ENCODE data around the gene IQCM. TPM values are rescaled to one million over a fixed set of nuclear protein-coding genes. Genes with fewer than 3 reads are reported as not detected.

Gene IQCM
- polyA plus RNA-seq, 1 of the 3 experiments (the other 2 are of a cell fraction): not detected

DNA sequence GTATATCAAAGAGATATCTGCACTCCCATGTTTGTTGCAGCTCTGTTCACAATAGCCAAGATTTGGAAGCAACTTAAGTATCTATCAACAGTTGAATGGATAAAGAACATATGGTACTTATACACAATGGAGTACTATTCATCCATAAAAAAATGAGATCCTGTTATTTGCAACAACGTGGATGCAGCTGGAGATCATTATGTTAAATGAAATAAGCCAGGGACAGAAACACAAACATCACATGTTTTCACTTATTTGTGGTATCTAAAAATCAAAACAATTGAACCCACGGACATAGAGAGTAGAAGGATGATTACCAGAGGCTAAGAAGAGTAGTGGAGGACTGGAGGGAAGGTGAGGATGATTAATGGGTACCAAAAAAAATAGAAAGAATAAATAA is 14.2 kb downstream of the IQCM start:
- no peak overlapping the region for H3K27ac ChIP-seq (ENCODE audit: low read depth in 2 of 2, low read length in 1 of 2)
- no peak overlapping the region for H3K4me2 ChIP-seq
- no peaks in the 10 kb centered on the region for H3K4me1 ChIP-seq (ENCODE audit: control insufficient read depth in 1 of 2, insufficient read depth in 2 of 2, low read depth in 1 of 2, low read length in 1 of 2)
- H3F3A ChIP-seq (replicated peaks; ENCODE audit: insufficient read depth): no peaks in the 10 kb centered on the region
- H3K36me3 ChIP-seq (replicated peaks in 1 of 2; ENCODE audit: control insufficient read depth in 1 of 2, insufficient read depth in 2 of 2, low read length in 1 of 2): no peaks in the 10 kb centered on the region
- H4K20me1 ChIP-seq (ENCODE audit: insufficient read depth): no peaks in the 10 kb centered on the region
- no peaks in the 10 kb centered on the region for H3K9me3 ChIP-seq
- CTCF ChIA-PET: no interaction called here
- no peaks in the 10 kb centered on the region for H3K9me2 ChIP-seq
- no peak overlapping the region for H2AFZ ChIP-seq (ENCODE audit: low read depth)
- DNase-seq: no peak
- H3K79me2 ChIP-seq (ENCODE audit: insufficient read depth): no peaks in the 10 kb centered on the region
- H3K4me3 ChIP-seq (ENCODE audit: low read depth in 2 of 2, low read length in 1 of 2): no peak overlapping the region
- POLR2A ChIA-PET: no interaction called here
- no peak for TF ChIP-seq TCF12 (IDR thresholded peaks at IDR 0.05)
- TF ChIP-seq EZH2phosphoT487 (IDR thresholded peaks at IDR 0.05; ENCODE audit: borderline replicate concordance, low read depth): no peak
- TF ChIP-seq NRF1 (IDR thresholded peaks at IDR 0.05; ENCODE audit: low read depth, low read length): no peak
- TF ChIP-seq, protein P1, sequence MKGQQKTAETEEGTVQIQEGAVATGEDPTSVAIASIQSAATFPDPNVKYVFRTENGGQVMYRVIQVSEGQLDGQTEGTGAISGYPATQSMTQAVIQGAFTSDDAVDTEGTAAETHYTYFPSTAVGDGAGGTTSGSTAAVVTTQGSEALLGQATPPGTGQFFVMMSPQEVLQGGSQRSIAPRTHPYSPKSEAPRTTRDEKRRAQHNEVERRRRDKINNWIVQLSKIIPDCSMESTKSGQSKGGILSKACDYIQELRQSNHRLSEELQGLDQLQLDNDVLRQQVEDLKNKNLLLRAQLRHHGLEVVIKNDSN (IDR thresholded peaks at IDR 0.05; ENCODE audit: borderline replicate concordance, low read depth): no peak
- TF ChIP-seq NFIC (IDR thresholded peaks at IDR 0.05; ENCODE audit: borderline replicate concordance): no peak
- TF ChIP-seq, protein P2, sequence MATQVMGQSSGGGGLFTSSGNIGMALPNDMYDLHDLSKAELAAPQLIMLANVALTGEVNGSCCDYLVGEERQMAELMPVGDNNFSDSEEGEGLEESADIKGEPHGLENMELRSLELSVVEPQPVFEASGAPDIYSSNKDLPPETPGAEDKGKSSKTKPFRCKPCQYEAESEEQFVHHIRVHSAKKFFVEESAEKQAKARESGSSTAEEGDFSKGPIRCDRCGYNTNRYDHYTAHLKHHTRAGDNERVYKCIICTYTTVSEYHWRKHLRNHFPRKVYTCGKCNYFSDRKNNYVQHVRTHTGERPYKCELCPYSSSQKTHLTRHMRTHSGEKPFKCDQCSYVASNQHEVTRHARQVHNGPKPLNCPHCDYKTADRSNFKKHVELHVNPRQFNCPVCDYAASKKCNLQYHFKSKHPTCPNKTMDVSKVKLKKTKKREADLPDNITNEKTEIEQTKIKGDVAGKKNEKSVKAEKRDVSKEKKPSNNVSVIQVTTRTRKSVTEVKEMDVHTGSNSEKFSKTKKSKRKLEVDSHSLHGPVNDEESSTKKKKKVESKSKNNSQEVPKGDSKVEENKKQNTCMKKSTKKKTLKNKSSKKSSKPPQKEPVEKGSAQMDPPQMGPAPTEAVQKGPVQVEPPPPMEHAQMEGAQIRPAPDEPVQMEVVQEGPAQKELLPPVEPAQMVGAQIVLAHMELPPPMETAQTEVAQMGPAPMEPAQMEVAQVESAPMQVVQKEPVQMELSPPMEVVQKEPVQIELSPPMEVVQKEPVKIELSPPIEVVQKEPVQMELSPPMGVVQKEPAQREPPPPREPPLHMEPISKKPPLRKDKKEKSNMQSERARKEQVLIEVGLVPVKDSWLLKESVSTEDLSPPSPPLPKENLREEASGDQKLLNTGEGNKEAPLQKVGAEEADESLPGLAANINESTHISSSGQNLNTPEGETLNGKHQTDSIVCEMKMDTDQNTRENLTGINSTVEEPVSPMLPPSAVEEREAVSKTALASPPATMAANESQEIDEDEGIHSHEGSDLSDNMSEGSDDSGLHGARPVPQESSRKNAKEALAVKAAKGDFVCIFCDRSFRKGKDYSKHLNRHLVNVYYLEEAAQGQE (IDR thresholded peaks at IDR 0.05; ENCODE audit: low read depth, low read length): no peak
- no peak for TF ChIP-seq TAF1 (IDR thresholded peaks at IDR 0.05; ENCODE audit: borderline replicate concordance, low read depth, low read length)
- TF ChIP-seq ELF1 (IDR thresholded peaks at IDR 0.05): no peak
- TF ChIP-seq MXI1 (IDR thresholded peaks at IDR 0.05; ENCODE audit: low read depth, low read length): no peak
- TF ChIP-seq, protein P3, sequence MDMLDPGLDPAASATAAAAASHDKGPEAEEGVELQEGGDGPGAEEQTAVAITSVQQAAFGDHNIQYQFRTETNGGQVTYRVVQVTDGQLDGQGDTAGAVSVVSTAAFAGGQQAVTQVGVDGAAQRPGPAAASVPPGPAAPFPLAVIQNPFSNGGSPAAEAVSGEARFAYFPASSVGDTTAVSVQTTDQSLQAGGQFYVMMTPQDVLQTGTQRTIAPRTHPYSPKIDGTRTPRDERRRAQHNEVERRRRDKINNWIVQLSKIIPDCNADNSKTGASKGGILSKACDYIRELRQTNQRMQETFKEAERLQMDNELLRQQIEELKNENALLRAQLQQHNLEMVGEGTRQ (IDR thresholded peaks at IDR 0.05; ENCODE audit: borderline replicate concordance, low read depth, low read length): no peak
- TF ChIP-seq YY1 (IDR thresholded peaks at IDR 0.05; ENCODE audit: low read depth): no peak
- no peak for TF ChIP-seq FOSL2 (IDR thresholded peaks at IDR 0.05; ENCODE audit: borderline replicate concordance, low read depth)
- no peak for TF ChIP-seq SMC3 (IDR thresholded peaks at IDR 0.05; ENCODE audit: low read depth, low read length)
- TF ChIP-seq FOXJ3 (CRISPR knock-in tag; IDR thresholded peaks at IDR 0.05): no peak
- no peak for TF ChIP-seq GATA2 (CRISPR knock-in tag; IDR thresholded peaks at IDR 0.05)
- TF ChIP-seq, protein P4, sequence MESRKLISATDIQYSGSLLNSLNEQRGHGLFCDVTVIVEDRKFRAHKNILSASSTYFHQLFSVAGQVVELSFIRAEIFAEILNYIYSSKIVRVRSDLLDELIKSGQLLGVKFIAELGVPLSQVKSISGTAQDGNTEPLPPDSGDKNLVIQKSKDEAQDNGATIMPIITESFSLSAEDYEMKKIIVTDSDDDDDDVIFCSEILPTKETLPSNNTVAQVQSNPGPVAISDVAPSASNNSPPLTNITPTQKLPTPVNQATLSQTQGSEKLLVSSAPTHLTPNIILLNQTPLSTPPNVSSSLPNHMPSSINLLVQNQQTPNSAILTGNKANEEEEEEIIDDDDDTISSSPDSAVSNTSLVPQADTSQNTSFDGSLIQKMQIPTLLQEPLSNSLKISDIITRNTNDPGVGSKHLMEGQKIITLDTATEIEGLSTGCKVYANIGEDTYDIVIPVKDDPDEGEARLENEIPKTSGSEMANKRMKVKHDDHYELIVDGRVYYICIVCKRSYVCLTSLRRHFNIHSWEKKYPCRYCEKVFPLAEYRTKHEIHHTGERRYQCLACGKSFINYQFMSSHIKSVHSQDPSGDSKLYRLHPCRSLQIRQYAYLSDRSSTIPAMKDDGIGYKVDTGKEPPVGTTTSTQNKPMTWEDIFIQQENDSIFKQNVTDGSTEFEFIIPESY (IDR thresholded peaks at IDR 0.05; ENCODE audit: borderline replicate concordance, low read depth): no peak
- no peak for TF ChIP-seq RFX5 (IDR thresholded peaks at IDR 0.05; ENCODE audit: low read length)
- TF ChIP-seq, protein P5, sequence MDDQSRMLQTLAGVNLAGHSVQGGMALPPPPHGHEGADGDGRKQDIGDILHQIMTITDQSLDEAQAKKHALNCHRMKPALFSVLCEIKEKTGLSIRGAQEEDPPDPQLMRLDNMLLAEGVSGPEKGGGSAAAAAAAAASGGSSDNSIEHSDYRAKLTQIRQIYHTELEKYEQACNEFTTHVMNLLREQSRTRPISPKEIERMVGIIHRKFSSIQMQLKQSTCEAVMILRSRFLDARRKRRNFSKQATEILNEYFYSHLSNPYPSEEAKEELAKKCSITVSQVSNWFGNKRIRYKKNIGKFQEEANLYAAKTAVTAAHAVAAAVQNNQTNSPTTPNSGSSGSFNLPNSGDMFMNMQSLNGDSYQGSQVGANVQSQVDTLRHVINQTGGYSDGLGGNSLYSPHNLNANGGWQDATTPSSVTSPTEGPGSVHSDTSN (IDR thresholded peaks at IDR 0.05): no peak
- no peak overlapping the region for H3K9ac ChIP-seq
- WGBS (ENCODE audit: low lambda C conversion rate): 1% methylated on average over 2 of the region's 2 CpGs
- H3K27me3 ChIP-seq (ENCODE audit: insufficient read depth): no peaks in the 10 kb centered on the region

Data from SK-N-SH (cell line).